Smooth muscle cell (in vitro differentiated cells): Measurements from ENCODE around the gene LZTR1. TPM values are rescaled to one million over a fixed set of nuclear protein-coding genes. Genes with fewer than 3 reads are reported as not detected.

Experiments
- DNase-seq: peaks from one replicate; lab custom pipeline; 2025; ENCODE audit not compliant: unreplicated experiment; lab: John Stamatoyannopoulos, UW
- H2AFZ ChIP-seq: fragments of 200-600 bp; sonication (generic); 2 replicates; pipeline ENCODE4 v1.6.0; 2016; ENCODE audit warnings: antibody characterized with exemption, low read depth, mild to moderate bottlenecking
- H3F3A ChIP-seq: fragments of 200-600 bp; sonication (generic); 2 replicates; pipeline ENCODE4 v1.6.0; 2017; ENCODE audit warnings: antibody characterized with exemption, low read depth
- H3K27ac ChIP-seq: fragments of 200-600 bp; sonication (generic); 2 replicates; pipeline ENCODE4 v1.5.1; 2016; ENCODE audit warnings: low read depth, mild to moderate bottlenecking
- H3K27me3 ChIP-seq: fragments of 200-600 bp; sonication (generic); 2 replicates; pipeline ENCODE4 v1.6.1; 2016; ENCODE audit warnings: low read depth, mild to moderate bottlenecking
- H3K36me3 ChIP-seq: fragments of 200-600 bp; sonication (generic); 2 replicates; pipeline ENCODE4 v1.5.1; 2016; ENCODE audit warnings: low read depth
- H3K4me1 ChIP-seq: fragments of 200-600 bp; sonication (generic); 2 replicates; pipeline ENCODE4 v1.5.1; 2016; ENCODE audit warnings: low read depth
- H3K4me2 ChIP-seq: fragments of 200-600 bp; sonication (generic); 2 replicates; pipeline ENCODE4 v1.6.0; 2016; ENCODE audit warnings: mild to moderate bottlenecking
- H3K4me3 ChIP-seq: fragments of 200-600 bp; sonication (generic); 2 replicates; pipeline ENCODE4 v1.5.1; 2016; ENCODE audit warnings: mild to moderate bottlenecking
- H3K79me2 ChIP-seq: fragments of 200-600 bp; sonication (generic); 2 replicates; pipeline ENCODE4 v1.6.0; 2016; ENCODE audit warnings: low read depth, mild to moderate bottlenecking
- H3K9ac ChIP-seq: fragments of 200-600 bp; sonication (generic); 2 replicates; pipeline ENCODE4 v1.6.0; 2016; ENCODE audit warnings: low read depth
- H3K9me3 ChIP-seq: fragments of 200-600 bp; sonication (generic); replicated peaks from 2 replicates; pipeline ENCODE4 v1.5.1; 2016; ENCODE audit warnings: low read depth
- H4K20me1 ChIP-seq: fragments of 200-600 bp; sonication (generic); 2 replicates; pipeline ENCODE4 v1.6.0; 2016; ENCODE audit warnings: low read depth
- CTCF ChIP-seq: fragments of 200-600 bp; sonication (generic); IDR thresholded peaks from 2 replicates; pipeline ENCODE4 v1.5.1; 2017; ENCODE audit warnings: borderline replicate concordance, mild to moderate bottlenecking, antibody characterized with exemption; ENCODE audit not compliant: insufficient read depth, poor library complexity, severe bottlenecking
- WGBS: methylation state at CpG from one replicate; pipeline ENCODE4 v1.1.7; 2016; ENCODE audit warnings: low lambda C conversion rate; 5-methylcytosine and 5-hydroxymethylcytosine counted together
- polyA plus RNA-seq: library from polyadenylated mRNA; unstranded; fragments of >200 nt; fragmentation: Nextera tagmentation; extraction: Ambion mirVana; gene quantifications from 2 replicates; pipeline ENCODE4 v1.2.1, GENCODE V29; 2016
- total RNA-seq: library from RNA; depleted of rRNA; stranded (reverse); fragments of >200 nt; gene quantifications from 2 replicates; pipeline ENCODE4 v1.2.3, GENCODE V29; 2014

The LZTR1 gene
- total and polyA plus RNA-seq, 2 experiments from 2014 or later: 34.2 to 43.9 TPM

GRCh38 chr22:20956258-20957101 lies 25.6 kb upstream of the LZTR1 start:
- Histone ChIP-seq H3K4me3 (peak overlapping the region; percentile 77), H3K9me3 (no peaks in the 10 kb centered on the region), H3K27ac (no peak overlapping the region), H3K4me2 (peak overlapping the region; percentile 92), H2AFZ (no peak overlapping the region), H3K36me3 (no peaks in the 10 kb centered on the region), H3K4me1 (peaks cover 3% of the 10 kb centered on the region), H3K27me3 (no peaks in the 10 kb centered on the region), H3F3A (peaks cover 17% of the 10 kb centered on the region), H3K79me2 (peaks cover 4% of the 10 kb centered on the region), H3K9ac (no peak overlapping the region), H4K20me1 (peaks cover 44% of the 10 kb centered on the region)
- DNase-seq: no peak
- WGBS: 27% methylated on average over 27 of the region's 27 CpGs
- no peak for TF ChIP-seq CTCF

- TF ChIP-seq CTCF: no peak
- no peak for DNase-seq
- Histone ChIP-seq H3K27ac (no peak overlapping the region), H3K27me3 (no peaks in the 10 kb centered on the region), H3K4me2 (peak overlapping the region; percentile 92), H3K79me2 (no peaks in the 10 kb centered on the region), H3K9ac (no peak overlapping the region), H3F3A (peaks cover 10% of the 10 kb centered on the region), H3K36me3 (no peaks in the 10 kb centered on the region), H3K9me3 (no peaks in the 10 kb centered on the region), H3K4me3 (peak overlapping the region; percentile 77), H2AFZ (peak overlapping the region; percentile 91), H4K20me1 (peaks cover 37% of the 10 kb centered on the region), H3K4me1 (peaks cover 3% of the 10 kb centered on the region)
- WGBS: 1% methylated on average over 45 of the region's 59 CpGs
These were observed 24.9 kb upstream of the LZTR1 start for GRCh38 chr22:20957102-20957682.

- H3K27me3 ChIP-seq: no peaks in the 10 kb centered on the region
- H3K4me3 ChIP-seq: peak overlapping the region; percentile 77
- peak overlapping the region; percentile 92 for H3K4me2 ChIP-seq
- no peak for TF ChIP-seq CTCF
- peaks cover 30% of the 10 kb centered on the region for H4K20me1 ChIP-seq
- WGBS: 12% methylated on average over 20 of the region's 32 CpGs
- peak overlapping the region; percentile 91 for H2AFZ ChIP-seq
- H3K9ac ChIP-seq: no peak overlapping the region
- peaks cover 3% of the 10 kb centered on the region for H3K4me1 ChIP-seq
- DNase-seq: no peak
- H3K79me2 ChIP-seq: no peaks in the 10 kb centered on the region
- H3K9me3 ChIP-seq: no peaks in the 10 kb centered on the region
- no peaks in the 10 kb centered on the region for H3K36me3 ChIP-seq
- peaks cover 8% of the 10 kb centered on the region for H3F3A ChIP-seq
- no peak overlapping the region for H3K27ac ChIP-seq
These were observed 24.2 kb upstream of the LZTR1 start for GRCh38 chr22:20957683-20958431.
